ENCODE results near the gene AK5. TPM values are rescaled to one million over a fixed set of nuclear protein-coding genes. Genes with fewer than 3 reads are reported as not detected.
"Not testable (repeated sequence)": the region's sequence is repeated elsewhere in the genome, so short reads cannot be mapped to it uniquely, and the experiment has no call there.

AK5 gene
- total RNA-seq, 1 donor from 2014 or later: 0.42 TPM

GRCh38 chr1:77385551-77385950 lies 103.7 kb downstream of the AK5 start:
- intact Hi-C loops (cut with micrococcal nuclease): no loop called here
- DNase-seq: no peak
- ATAC-seq: no peak

- intact Hi-C loops (cut with micrococcal nuclease): no loop called here
- no peak for DNase-seq
These were observed 104.5 kb downstream of the AK5 start for GRCh38 chr1:77386276-77386675.

GRCh38 chr1:77387553-77387952 lies 105.7 kb downstream of the AK5 start:
- ATAC-seq: no peak
- no peak for DNase-seq
- intact Hi-C loops (cut with micrococcal nuclease): no loop called here

More at GRCh38 chr1:77386276-77386675, 104.5 kb downstream of the AK5 start:
- no peak for ATAC-seq

DNA sequence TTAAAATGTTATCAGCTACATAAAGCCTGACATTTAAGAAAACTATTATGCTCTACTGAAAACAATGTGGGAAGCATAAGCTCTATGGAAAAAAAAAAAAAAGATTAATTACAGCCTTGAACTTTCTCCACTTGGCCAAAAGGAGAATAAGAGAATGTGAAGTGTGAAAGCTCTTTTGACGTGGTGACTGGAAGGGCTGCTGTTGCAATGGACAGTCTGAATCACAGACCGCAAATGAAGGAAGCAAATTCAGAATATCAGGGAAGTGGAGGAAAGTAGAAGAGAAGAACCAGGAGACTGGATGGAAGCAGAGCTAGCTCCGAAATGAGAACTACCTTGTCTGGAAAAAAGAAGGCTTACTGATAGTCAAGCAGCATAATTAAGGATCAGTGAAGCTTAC lies 106.8 kb downstream of the AK5 start:
- no peak for ATAC-seq
- DNase-seq: no peak
- intact Hi-C loops (cut with micrococcal nuclease): no loop called here

GRCh38 chr1:77392486-77392885 lies 110.7 kb downstream of the AK5 start:
- no peak for DNase-seq
- intact Hi-C loops (cut with micrococcal nuclease): no loop called here
- ATAC-seq: no peak

- no peak for DNase-seq
- ATAC-seq: no peak
- intact Hi-C loops (cut with micrococcal nuclease): no loop called here
These were observed 112.3 kb downstream of the AK5 start for GRCh38 chr1:77394166-77394565.

- intact Hi-C loops (cut with micrococcal nuclease): no loop called here
- ATAC-seq (no peak), DNase-seq (no peak)
These were observed 113.2 kb downstream of the AK5 start for GRCh38 chr1:77395051-77395450.

DNA sequence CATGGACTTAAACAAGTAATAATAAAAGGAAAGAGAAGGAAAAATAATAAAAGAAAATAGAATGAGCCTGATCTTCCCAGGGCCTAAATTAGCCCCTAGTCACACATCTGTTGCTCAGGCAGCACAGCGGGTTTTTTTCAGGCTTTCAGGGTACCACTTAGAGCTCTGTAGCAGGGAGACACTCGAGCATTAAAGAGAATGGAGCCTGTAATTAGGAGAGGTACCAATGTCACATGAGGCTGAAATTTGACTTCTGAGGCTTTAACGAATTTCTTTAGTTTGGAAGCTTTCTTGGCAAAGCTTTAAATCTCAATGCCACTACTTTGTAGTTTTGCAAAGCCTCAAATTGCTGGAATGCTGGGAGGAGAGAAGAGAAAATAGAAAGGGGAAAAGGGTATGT lies 116.3 kb downstream of the AK5 start:
- intact Hi-C loops (cut with micrococcal nuclease): no loop called here
- DNase-seq (no peak), ATAC-seq (no peak)

DNA sequence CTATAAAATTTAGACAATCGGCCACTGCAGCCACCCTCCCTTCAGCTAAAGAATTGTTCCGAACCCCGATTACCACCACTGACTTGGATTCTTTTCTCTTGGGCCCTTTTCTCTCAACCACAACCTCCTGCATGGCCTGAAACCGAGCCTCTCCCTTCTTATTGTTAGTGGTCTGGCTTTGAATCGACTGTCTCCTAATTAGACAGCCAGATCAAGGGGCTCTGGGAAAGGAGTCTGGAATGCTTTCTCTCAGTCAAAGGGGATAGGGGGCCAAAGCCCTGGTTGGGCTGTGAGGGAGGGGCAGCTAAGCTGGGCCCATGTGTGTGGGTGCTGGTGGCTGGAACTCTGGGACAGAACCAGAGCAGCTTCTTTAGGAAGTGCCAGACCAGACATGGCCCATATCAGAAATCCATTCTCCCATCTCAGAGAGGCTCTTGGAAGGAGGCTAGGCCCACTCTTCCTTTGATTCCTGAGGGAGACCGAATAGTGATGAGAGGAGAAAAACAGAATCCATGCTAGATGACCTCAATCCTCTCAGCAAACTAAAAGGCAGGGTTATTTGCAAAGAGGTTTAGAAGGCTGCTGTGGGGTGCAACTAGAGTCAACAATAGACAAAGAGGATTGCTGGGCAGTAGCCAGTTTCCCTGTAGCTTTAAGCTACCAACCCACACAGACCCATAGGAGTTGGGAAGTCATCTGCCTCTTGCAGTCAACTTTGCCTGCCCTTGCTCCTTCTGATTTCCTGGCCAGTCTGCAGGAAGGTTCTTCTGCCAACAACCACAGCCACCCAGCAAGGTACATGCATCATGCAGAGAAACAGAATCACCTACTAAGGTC lies 117.6 kb downstream of the AK5 start:
- intact Hi-C loops (cut with micrococcal nuclease): no loop called here
- DNase-seq: no peak
- ATAC-seq: no peak

GRCh38 chr1:77400781-77401180 lies 119.0 kb downstream of the AK5 start:
- ATAC-seq (no peak), DNase-seq (no peak)
- intact Hi-C loops (cut with micrococcal nuclease): no loop called here

DNA sequence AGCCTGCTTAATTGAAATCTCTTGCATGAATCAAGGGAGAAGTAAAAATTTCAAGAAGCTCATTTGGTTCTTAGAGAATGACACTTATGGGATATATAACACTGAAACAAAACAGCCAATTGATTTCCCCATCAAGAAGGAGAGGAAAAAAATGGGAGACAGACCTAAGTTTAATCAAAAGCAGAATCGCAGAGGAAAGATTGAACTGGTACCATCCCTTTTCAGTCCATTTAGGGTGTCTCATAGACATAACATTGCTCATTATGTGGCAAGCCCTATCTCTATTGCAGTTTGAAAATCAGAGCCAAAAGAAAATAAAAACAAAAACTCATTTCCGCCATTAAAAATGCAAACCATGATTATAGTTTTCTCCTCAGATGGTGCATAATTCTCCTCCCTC lies 119.6 kb downstream of the AK5 start:
- ATAC-seq (no peak), DNase-seq (no peak)
- intact Hi-C loops (cut with micrococcal nuclease): no loop called here

- DNase-seq (no peak), ATAC-seq (no peak)
- intact Hi-C loops (cut with micrococcal nuclease): no loop called here
These were observed 123.4 kb downstream of the AK5 start for GRCh38 chr1:77405186-77405585.

DNA sequence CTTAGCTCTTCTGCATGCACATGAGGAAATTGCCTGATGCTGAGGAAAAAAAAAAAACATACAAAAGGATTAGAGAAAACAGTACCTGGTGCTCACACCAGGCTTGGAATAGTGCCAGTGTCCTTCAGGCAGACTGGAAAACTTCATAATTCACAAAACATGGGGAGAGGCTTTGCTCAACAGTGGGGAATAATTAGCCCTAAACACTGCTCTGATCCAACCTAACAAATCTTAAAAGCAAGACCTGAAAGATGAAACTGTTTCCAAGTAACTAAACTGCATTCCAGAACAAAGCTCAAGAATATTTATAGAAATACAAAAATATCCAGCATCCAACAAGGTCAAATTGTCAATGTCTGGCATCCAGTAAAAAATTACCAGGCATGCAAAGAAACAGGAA lies 124.8 kb downstream of the AK5 start:
- ATAC-seq (no peak), DNase-seq (no peak)
- intact Hi-C loops (cut with micrococcal nuclease): no loop called here

GRCh38 chr1:77407738-77408375 lies 126.0 kb downstream of the AK5 start:
- intact Hi-C loops (cut with micrococcal nuclease): no loop called here
- DNase-seq (no peak), ATAC-seq (no peak)

DNA sequence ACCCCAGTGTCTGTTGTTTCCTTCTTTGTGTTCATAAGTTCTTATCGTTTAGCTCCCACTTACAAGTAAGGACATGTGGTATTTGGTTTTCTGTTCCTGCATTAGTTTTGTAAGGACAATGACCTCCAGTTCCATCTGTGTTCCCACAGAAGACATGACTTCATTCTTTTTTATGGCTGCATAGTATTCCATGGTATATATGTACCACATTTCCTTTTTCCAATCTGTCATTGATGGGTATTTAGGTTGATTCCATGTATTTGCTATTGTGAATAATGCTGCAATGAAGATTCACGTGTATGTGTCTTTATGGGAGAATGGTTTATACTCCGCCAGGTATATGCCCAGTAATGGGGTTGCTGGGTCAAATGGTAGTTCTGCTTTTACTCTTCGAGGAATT lies 127.1 kb downstream of the AK5 start:
- intact Hi-C loops (cut with micrococcal nuclease); ATAC-seq; DNase-seq: not testable (repeated sequence)

- intact Hi-C loops (cut with micrococcal nuclease): no loop called here
- ATAC-seq (no peak), DNase-seq (no peak)
These were observed 130.4 kb downstream of the AK5 start for GRCh38 chr1:77412069-77412819.

GRCh38 chr1:77412820-77413530 lies 131.2 kb downstream of the AK5 start:
- DNase-seq (no peak), ATAC-seq (no peak)
- intact Hi-C loops (cut with micrococcal nuclease): no loop called here

DNA sequence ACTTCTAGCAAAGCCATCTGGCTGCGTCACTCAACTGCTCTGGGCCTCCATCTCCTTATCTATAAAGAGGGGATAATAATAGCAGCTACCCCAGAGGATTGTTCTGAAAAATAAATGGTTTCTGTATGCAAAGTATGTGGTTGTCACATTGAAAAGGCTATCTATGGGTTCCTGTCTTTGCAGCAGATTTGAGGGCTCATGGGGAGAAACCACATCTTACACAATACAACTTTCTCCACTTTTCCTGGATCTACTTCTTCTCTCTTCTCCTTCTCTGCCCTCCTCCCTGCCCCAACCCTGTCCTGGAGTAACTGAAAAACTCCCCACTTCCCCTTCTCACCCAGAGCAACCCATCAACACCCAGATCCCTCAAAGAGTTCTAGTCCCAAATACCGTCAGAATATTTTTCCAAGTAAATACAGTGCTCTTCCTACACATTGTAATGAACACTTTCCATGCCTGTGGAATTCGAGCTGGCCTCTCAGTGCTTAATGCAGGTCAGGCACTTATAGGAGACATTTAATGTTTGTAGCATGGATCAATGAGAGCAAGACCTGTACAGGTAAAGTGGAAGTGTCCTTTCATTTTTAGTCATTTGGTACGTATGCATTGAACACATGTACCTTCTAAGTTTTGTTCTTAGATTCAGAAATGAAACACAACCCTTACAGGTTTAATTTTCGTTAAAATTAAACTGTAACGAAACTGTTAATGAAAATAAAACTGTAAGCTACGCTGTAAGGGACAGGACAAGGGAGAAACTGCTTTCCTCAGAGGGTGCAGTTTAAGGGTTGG lies 131.9 kb downstream of the AK5 start:
- intact Hi-C loops (cut with micrococcal nuclease): no loop called here
- DNase-seq (no peak), ATAC-seq (no peak)

GRCh38 chr1:77415579-77415978 lies 133.8 kb downstream of the AK5 start:
- ATAC-seq (no peak), DNase-seq (no peak)
- intact Hi-C loops (cut with micrococcal nuclease): no loop called here
